Measurements from ENCODE around the gene RET.

Gene RET

DNA sequence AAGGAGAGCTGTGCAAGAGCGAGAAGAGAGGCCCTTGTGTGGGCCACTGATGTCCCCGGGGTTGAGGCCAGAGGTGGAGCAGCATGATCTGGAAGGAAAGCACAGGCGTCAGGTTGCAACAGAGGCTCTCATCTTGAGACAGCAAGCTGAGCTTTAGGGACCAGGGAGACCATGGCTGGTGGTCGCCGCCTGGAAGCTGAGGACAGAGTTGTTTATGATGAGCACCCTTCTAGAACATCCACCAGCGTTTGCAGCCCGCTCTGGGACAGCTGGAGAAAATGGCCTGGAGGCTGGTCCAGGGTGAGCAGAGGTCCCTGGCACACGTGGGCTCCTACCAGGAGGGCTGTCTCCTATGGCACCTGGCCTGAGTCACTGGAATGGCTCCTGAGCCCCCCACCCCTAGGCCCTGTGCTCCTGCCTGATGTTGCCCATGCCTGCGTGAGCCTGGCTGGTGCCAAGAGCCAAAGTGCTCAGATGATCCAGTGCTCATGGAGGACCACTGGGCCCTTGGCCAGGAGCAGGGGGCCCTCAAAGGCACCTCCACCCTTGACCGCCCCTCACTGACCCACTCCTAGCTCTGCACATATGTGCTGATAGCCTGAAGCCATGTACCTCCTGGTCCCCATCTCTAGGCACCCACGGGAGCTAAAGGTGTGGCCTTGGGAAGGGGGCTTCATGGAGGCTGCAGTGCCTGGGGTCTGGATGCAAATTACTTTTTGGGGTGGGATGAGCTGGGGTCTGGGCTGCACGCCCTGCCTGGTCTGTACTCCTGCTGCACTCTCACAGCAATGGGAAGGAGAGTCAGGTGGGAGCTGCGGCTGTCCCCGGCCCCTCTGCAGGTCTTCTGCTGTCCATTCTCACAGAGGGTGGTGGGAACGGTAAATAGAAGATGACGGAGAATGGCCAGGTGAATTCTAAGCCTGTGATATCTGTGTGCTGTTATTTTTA lies 40.1 kb upstream of the RET start:
- Histone ChIP-seq H3K9me3 (ENCODE audit: insufficient read depth, low read length, severe bottlenecking) (peaks cover 9% of the 10 kb centered on the region), H3K79me2 (ENCODE audit: insufficient read depth, low read length) (no peaks in the 10 kb centered on the region), H3K4me3 (ENCODE audit: low read depth in 1 of 2, low read length in 2 of 2) (no peak overlapping the region), H3K27ac (ENCODE audit: low read length) (no peak overlapping the region), H4K20me1 (ENCODE audit: insufficient read depth, low read length) (no peaks in the 10 kb centered on the region), H3K4me2 (ENCODE audit: insufficient read depth, low read length) (no peak overlapping the region), H3K4me1 (ENCODE audit: insufficient read depth, low read length) (peaks cover 6% of the 10 kb centered on the region), H2AFZ (ENCODE audit: low read depth, low read length) (no peak overlapping the region), H3K27me3 (ENCODE audit: insufficient read depth, low read length, poor library complexity) (no peaks in the 10 kb centered on the region), H3K36me3 (ENCODE audit: insufficient read depth, low read length) (no peaks in the 10 kb centered on the region), H3K9ac (ENCODE audit: low read depth, low read length) (no peak overlapping the region)
- DNase-seq: no peak
- TF ChIP-seq EZH2 (IDR thresholded peaks at IDR 0.05; ENCODE audit: borderline replicate concordance, low read depth, low read length, severe bottlenecking): no peak
- TF ChIP-seq, protein P1, sequence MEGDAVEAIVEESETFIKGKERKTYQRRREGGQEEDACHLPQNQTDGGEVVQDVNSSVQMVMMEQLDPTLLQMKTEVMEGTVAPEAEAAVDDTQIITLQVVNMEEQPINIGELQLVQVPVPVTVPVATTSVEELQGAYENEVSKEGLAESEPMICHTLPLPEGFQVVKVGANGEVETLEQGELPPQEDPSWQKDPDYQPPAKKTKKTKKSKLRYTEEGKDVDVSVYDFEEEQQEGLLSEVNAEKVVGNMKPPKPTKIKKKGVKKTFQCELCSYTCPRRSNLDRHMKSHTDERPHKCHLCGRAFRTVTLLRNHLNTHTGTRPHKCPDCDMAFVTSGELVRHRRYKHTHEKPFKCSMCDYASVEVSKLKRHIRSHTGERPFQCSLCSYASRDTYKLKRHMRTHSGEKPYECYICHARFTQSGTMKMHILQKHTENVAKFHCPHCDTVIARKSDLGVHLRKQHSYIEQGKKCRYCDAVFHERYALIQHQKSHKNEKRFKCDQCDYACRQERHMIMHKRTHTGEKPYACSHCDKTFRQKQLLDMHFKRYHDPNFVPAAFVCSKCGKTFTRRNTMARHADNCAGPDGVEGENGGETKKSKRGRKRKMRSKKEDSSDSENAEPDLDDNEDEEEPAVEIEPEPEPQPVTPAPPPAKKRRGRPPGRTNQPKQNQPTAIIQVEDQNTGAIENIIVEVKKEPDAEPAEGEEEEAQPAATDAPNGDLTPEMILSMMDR (IDR thresholded peaks at IDR 0.05; ENCODE audit: borderline replicate concordance, extremely low read depth, low read length, poor library complexity, severe bottlenecking): no peak
- ATAC-seq (ENCODE audit: insufficient read depth, low read depth): no peak

DNA sequence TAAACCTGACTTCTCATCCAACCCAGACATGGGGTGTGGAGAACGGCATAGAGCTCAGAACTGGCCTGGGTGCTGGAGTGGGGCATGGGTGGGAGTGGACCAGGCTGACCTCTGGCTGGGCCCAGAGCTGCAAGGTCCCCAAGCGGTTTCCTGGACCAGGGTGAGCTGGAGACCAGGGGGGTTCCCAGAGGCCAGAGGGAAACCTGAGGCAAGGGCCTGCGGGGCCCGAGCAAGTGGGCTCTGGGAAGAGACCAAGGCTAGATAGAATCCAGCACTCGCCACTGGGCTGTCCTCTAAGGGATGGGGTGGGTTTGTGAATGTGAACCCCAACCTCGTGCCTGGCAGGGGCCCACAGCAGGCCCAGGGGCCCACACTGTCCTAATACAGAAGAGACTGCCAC lies 39.4 kb upstream of the RET start:
- no peak for TF ChIP-seq EZH2 (IDR thresholded peaks at IDR 0.05; ENCODE audit: borderline replicate concordance, low read depth, low read length, severe bottlenecking)

DNA sequence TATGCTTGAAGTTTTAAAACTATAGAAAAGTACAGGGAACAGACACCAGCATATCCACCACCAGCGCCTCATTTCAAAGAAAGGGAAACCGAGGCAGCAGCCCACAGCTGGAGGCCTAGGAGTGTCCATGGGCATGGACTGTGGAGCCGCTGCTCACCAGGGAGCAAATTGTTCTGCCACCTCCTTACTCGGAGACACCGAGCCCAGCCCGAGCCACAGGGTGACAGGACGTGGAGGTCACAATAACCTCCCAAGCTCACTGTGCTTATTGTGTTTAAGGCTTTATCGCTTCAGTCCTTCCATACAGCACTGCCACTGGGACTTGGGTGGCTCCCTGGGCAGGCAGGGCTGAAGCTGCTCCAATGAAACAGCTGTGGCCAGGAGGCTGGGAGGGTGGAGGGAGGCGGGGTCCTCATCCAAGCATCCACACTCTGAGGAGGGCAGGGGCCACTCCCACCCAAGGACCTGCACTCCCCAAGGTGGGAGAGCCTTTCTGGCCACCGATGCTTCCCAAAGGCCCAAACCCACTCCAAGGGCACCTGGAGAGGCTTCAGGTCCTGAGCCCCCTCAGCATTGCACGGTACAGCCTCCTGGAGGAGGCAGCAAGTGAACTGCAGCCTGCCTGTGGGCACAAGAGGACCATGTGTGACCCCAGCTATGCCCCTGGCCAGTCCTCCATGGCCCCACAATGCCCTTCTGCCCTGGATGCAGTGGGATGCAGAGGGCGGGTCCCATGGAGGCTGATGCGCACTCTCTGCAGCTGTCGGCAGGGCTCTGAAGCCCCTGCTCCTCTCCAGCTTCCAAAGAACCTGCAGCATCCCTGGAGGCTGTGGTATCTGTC lies 38.7 kb upstream of the RET start:
- no peak overlapping the region for H3K4me3 ChIP-seq (ENCODE audit: low read depth in 1 of 2, low read length in 2 of 2)
- H3K4me2 ChIP-seq (ENCODE audit: insufficient read depth, low read length): no peak overlapping the region
- peaks cover 6% of the 10 kb centered on the region for H3K4me1 ChIP-seq (ENCODE audit: insufficient read depth, low read length)
- H2AFZ ChIP-seq (ENCODE audit: low read depth, low read length): no peak overlapping the region
- no peak overlapping the region for H3K27ac ChIP-seq (ENCODE audit: low read length)
- H3K9ac ChIP-seq (ENCODE audit: low read depth, low read length): no peak overlapping the region
- H3K36me3 ChIP-seq (ENCODE audit: insufficient read depth, low read length): no peaks in the 10 kb centered on the region
- no peak for ATAC-seq (ENCODE audit: insufficient read depth, low read depth)
- no peaks in the 10 kb centered on the region for H4K20me1 ChIP-seq (ENCODE audit: insufficient read depth, low read length)
- no peaks in the 10 kb centered on the region for H3K27me3 ChIP-seq (ENCODE audit: insufficient read depth, low read length, poor library complexity)
- no peaks in the 10 kb centered on the region for H3K9me3 ChIP-seq (ENCODE audit: insufficient read depth, low read length, severe bottlenecking)
- DNase-seq: no peak
- no peaks in the 10 kb centered on the region for H3K79me2 ChIP-seq (ENCODE audit: insufficient read depth, low read length)
- no peak for TF ChIP-seq EZH2 (IDR thresholded peaks at IDR 0.05; ENCODE audit: borderline replicate concordance, low read depth, low read length, severe bottlenecking)
- TF ChIP-seq, protein P1 (IDR thresholded peaks at IDR 0.05; ENCODE audit: borderline replicate concordance, extremely low read depth, low read length, poor library complexity, severe bottlenecking): no peak

More for the DNA sequence above, 39.4 kb upstream of the RET start:
- no peaks in the 10 kb centered on the region for H4K20me1 ChIP-seq (ENCODE audit: insufficient read depth, low read length)
- no peaks in the 10 kb centered on the region for H3K36me3 ChIP-seq (ENCODE audit: insufficient read depth, low read length)
- no peak overlapping the region for H3K9ac ChIP-seq (ENCODE audit: low read depth, low read length)
- DNase-seq: no peak
- no peaks in the 10 kb centered on the region for H3K27me3 ChIP-seq (ENCODE audit: insufficient read depth, low read length, poor library complexity)
- no peak overlapping the region for H3K4me2 ChIP-seq (ENCODE audit: insufficient read depth, low read length)
- ATAC-seq (ENCODE audit: insufficient read depth, low read depth): no peak
- no peak overlapping the region for H3K4me3 ChIP-seq (ENCODE audit: low read depth in 1 of 2, low read length in 2 of 2)
- H3K79me2 ChIP-seq (ENCODE audit: insufficient read depth, low read length): no peaks in the 10 kb centered on the region
- H3K4me1 ChIP-seq (ENCODE audit: insufficient read depth, low read length): peaks cover 6% of the 10 kb centered on the region
- H3K9me3 ChIP-seq (ENCODE audit: insufficient read depth, low read length, severe bottlenecking): peaks cover 6% of the 10 kb centered on the region
- H3K27ac ChIP-seq (ENCODE audit: low read length): no peak overlapping the region
- H2AFZ ChIP-seq (ENCODE audit: low read depth, low read length): no peak overlapping the region

All from DND-41 (cell line).